Measurements from ENCODE around the gene RAB3GAP2.
A peak's percentile ranks its signal among the peaks of the same experiment; 100 is the strongest.
"Not testable (repeated sequence)": the region's sequence is repeated elsewhere in the genome, so short reads cannot be mapped to it uniquely, and the experiment has no call there.

RAB3GAP2 gene

GRCh38 chr1:220243947-220244346 is 28.3 kb downstream of the RAB3GAP2 start:
- no peak for DNase-seq

GRCh38 chr1:220241072-220241663 is 31.1 kb downstream of the RAB3GAP2 start:
- no peak for DNase-seq

- no peak for DNase-seq
Observed at GRCh38 chr1:220239966-220240365, 32.3 kb downstream of the RAB3GAP2 start.

GRCh38 chr1:220239213-220239612 is 33.0 kb downstream of the RAB3GAP2 start:
- no peak for DNase-seq

- DNase-seq = not testable (repeated sequence)
Observed at GRCh38 chr1:220236278-220236677, 36.0 kb downstream of the RAB3GAP2 start.

- DNase-seq = no peak
Observed at GRCh38 chr1:220235462-220235861, 36.8 kb downstream of the RAB3GAP2 start.

GRCh38 chr1:220233927-220234326 is 38.3 kb downstream of the RAB3GAP2 start:
- no peak for DNase-seq

- no peak for DNase-seq
Observed at GRCh38 chr1:220229771-220230170, 42.5 kb downstream of the RAB3GAP2 start.

GRCh38 chr1:220227393-220227792 is 44.9 kb downstream of the RAB3GAP2 start:
- DNase-seq = no peak

- no peak for DNase-seq
Observed at GRCh38 chr1:220226752-220227151, 45.5 kb downstream of the RAB3GAP2 start.

- DNase-seq = no peak
Observed at GRCh38 chr1:220225957-220226356, 46.3 kb downstream of the RAB3GAP2 start.

GRCh38 chr1:220224611-220225124 is 47.6 kb downstream of the RAB3GAP2 start:
- no peak for DNase-seq

- no peak for DNase-seq
Observed at GRCh38 chr1:220224033-220224432, 48.2 kb downstream of the RAB3GAP2 start.

- no peak for DNase-seq
Observed at GRCh38 chr1:220222939-220223338, 49.3 kb downstream of the RAB3GAP2 start.

- DNase-seq = no peak
Observed at GRCh38 chr1:220221670-220222069, 50.6 kb downstream of the RAB3GAP2 start.

GRCh38 chr1:220221269-220221668 is 51.0 kb downstream of the RAB3GAP2 start:
- DNase-seq = no peak

- not testable (repeated sequence) for DNase-seq
Observed at GRCh38 chr1:220220699-220221040, 51.6 kb downstream of the RAB3GAP2 start.

- no peak for DNase-seq
Observed at GRCh38 chr1:220219865-220220698, 52.2 kb downstream of the RAB3GAP2 start.

GRCh38 chr1:220219136-220219442 is 53.2 kb downstream of the RAB3GAP2 start:
- no peak for DNase-seq

GRCh38 chr1:220218397-220219135 is 53.7 kb downstream of the RAB3GAP2 start:
- DNase-seq = peak in 39 of 56 donors; percentile 0 to 74 (median 25)

- no peak for DNase-seq
Observed at GRCh38 chr1:220217383-220217988, 54.8 kb downstream of the RAB3GAP2 start.

Data from nucleus accumbens (tissue), 56 donors.